HFFc6 (cell line): Measurements from ENCODE around the gene EIF5A. TPM values are rescaled to one million over a fixed set of nuclear protein-coding genes. Genes with fewer than 3 reads are reported as not detected.

Experiments used
- DNase-seq: peaks from one replicate; pipeline ENCODE4 v3.0.0-alpha.2; 2018
- H3K27ac Mint-ChIP-seq: 2 replicates; pipeline ENCODE4 v1.8.0; 2020; ENCODE audit warnings: mild to moderate bottlenecking, mixed read lengths
- H3K27me3 Mint-ChIP-seq: 2 replicates; pipeline ENCODE4 v1.8.0; 2021; ENCODE audit warnings: mild to moderate bottlenecking, moderate library complexity, mixed read lengths; ENCODE audit not compliant: insufficient read depth
- H3K36me3 Mint-ChIP-seq: 2 replicates; pipeline ENCODE4 v1.8.0; 2021; ENCODE audit warnings: low read depth, mixed read lengths
- H3K4me1 Mint-ChIP-seq: 2 replicates; pipeline ENCODE4 v1.8.0; 2020; ENCODE audit warnings: low read depth, mixed read lengths
- H3K4me3 Mint-ChIP-seq: 2 replicates; pipeline ENCODE4 v1.8.0; 2020; ENCODE audit warnings: mild to moderate bottlenecking, moderate library complexity, mixed read lengths
- H3K9me3 Mint-ChIP-seq: 2 replicates; pipeline ENCODE4 v1.8.0; 2020; ENCODE audit warnings: mild to moderate bottlenecking, mixed read lengths
- total RNA-seq, 6 experiments: library from RNA; stranded (reverse); fragmentation: NEBNext Ultra II Directional; extraction: Animal tissue kit (Norgen Biotek cat#: 25700); gene quantifications; 2 replicates in 1 of 6; 3 replicates in 5 of 6; pipeline ENCODE4 v1.2.3, GENCODE V29; 2021
- TF ChIP-seq, protein P1 (sequence below): fragments of 200-600 bp; sonication (generic); IDR thresholded peaks from 2 replicates; pipeline ENCODE4 v1.5.0; 2021; ENCODE audit warnings: antibody characterized with exemption, mild to moderate bottlenecking

The EIF5A gene
- total RNA-seq, 6 experiments from 2014 or later = 1,011 to 1,116 (median 1,072) TPM

GRCh38 chr17:7279448-7279847 is 28.0 kb upstream of the EIF5A start:
- TF ChIP-seq, protein P1, sequence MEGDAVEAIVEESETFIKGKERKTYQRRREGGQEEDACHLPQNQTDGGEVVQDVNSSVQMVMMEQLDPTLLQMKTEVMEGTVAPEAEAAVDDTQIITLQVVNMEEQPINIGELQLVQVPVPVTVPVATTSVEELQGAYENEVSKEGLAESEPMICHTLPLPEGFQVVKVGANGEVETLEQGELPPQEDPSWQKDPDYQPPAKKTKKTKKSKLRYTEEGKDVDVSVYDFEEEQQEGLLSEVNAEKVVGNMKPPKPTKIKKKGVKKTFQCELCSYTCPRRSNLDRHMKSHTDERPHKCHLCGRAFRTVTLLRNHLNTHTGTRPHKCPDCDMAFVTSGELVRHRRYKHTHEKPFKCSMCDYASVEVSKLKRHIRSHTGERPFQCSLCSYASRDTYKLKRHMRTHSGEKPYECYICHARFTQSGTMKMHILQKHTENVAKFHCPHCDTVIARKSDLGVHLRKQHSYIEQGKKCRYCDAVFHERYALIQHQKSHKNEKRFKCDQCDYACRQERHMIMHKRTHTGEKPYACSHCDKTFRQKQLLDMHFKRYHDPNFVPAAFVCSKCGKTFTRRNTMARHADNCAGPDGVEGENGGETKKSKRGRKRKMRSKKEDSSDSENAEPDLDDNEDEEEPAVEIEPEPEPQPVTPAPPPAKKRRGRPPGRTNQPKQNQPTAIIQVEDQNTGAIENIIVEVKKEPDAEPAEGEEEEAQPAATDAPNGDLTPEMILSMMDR = no peak
- Mint-ChIP-seq H3K4me1 (no peaks in the 10 kb centered on the region; the same call in 1 of the 2 replicates), H3K27me3 (peaks cover 9% of the 10 kb centered on the region), H3K9me3 (no peaks in the 10 kb centered on the region), H3K27ac (no peak overlapping the region), H3K4me3 (no peak overlapping the region), H3K36me3 (no peaks in the 10 kb centered on the region)
- DNase-seq = no peak

DNA sequence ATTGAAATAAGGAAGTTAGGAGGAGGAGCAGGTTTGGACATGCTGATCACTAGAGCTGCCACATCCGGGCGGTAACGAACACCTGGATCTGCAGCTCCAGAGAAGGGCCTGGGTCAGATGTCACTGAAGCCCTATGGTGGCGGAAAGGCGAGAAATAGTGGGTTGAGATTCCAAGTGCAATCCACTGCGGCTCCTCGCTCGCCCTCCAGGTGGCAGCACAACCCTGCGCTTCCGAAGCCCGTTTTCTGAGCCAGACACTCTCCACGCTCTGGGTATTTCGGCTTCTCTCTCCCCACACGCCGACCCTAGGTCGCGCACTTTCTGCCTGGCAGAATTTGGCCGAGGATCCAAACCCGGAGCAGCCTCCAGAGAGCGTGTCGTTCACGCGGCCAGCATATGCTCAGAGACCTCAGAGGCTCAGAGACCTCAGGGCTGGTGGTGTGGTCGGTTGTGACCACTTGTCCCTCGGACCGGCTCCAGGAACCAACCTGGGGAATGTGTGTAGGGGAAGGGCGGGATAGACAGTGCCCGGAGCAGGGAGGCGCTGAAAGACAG is 26.8 kb upstream of the EIF5A start:
- DNase-seq = peak; percentile 72
- H3K27ac Mint-ChIP-seq = peak overlapping the region; percentile 86

DNA sequence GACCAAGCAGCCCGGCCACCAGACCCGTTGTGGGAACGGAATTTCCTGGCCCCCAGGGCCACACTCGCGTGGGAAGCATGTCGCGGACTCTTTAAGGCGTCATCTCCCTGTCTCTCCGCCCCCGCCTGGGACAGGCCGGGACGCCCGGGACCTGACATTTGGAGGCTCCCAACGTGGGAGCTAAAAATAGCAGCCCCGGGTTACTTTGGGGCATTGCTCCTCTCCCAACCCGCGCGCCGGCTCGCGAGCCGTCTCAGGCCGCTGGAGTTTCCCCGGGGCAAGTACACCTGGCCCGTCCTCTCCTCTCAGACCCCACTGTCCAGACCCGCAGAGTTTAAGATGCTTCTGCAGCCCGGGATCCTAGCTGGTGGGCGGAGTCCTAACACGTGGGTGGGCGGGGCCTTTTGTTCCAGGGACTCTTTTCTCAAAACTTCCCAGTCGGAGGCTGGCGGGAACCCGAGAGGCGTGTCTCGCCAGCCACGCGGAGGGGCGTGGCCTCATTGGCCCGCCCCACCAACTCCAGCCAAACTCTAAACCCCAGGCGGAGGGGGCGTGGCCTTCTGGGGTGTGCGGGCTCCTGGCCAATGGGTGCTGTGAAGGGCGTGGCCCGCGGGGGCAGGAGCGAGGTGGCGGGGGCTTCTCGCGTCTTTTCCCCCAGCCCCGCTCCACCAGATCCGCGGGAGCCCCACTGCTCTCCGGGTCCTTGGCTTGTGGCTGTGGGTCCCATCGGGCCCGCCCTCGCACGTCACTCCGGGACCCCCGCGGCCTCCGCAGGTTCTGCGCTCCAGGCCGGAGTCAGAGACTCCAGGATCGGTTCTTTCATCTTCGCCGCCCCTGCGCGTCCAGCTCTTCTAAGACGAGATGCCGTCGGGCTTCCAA is 26.1 kb upstream of the EIF5A start, which contains the start of gene SLC2A4:
SLC2A4 (plus strand) TSS at position 645 of the 879 bp plus-strand sequence; CDS start at position 862, 217 bp downstream.
- DNase-seq = peak; percentile 90
- TF ChIP-seq, protein P1 = no peak

More for the DNA sequence above, 26.8 kb upstream of the EIF5A start:
- Mint-ChIP-seq H3K9me3 (no peaks in the 10 kb centered on the region), H3K4me3 (peak overlapping the region; percentile 90), H3K4me1 (no peaks in the 10 kb centered on the region; the same call in 1 of the 2 replicates), H3K36me3 (no peaks in the 10 kb centered on the region), H3K27me3 (peaks cover 18% of the 10 kb centered on the region)
- TF ChIP-seq, protein P1 = peak; percentile 96

DNA sequence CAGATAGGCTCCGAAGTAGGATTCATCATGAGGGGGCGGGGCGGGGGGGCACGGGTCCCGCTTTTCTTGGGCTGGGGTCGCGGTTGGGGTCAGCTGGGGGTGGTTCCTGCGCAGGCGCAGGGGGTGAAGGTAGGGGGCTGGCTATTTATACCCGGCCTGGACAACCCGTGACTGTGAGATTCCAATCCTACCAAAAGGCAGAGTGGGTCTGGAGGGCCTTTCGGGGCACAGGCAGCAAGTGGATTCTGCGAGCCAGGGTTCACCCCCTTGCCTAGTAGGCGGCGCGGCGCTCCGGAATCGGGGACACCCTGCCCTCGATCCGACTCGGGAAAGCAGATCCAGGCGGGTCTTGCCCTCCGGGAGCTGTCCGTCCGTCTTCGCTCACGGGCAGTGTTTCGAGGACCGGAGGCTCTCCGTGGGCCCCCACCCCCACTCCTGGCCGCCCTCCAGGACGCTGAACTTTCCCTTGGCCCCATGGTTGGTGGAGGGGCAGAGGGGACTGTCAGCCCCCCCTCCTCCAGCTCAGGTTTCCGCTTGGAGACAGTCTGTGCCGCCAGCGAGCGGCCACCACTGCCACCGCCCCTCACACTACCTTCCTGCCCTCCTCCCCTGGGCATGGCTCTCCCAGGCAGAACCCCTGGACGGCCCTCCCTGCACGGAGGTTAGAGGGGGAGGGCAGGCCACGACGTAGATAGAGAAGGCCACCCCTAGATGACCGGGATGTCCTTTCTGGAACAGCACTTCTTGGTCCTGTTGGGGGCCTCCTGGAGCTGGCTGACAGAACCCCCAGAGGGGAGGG is 25.3 kb upstream of the EIF5A start:
- Mint-ChIP-seq H3K4me3 (peak overlapping the region; percentile 90), H3K27me3 (peaks cover 27% of the 10 kb centered on the region), H3K27ac (no peak overlapping the region), H3K9me3 (no peaks in the 10 kb centered on the region), H3K4me1 (no peaks in the 10 kb centered on the region; the same call in 1 of the 2 replicates), H3K36me3 (no peaks in the 10 kb centered on the region)
- TF ChIP-seq, protein P1 = no peak
- DNase-seq = no peak

More for the DNA sequence above, 26.1 kb upstream of the EIF5A start, which contains the start of gene SLC2A4:
- peaks cover 25% of the 10 kb centered on the region for H3K27me3 Mint-ChIP-seq
- H3K36me3 Mint-ChIP-seq = no peaks in the 10 kb centered on the region
- peak within 1 kb of the TSS; percentile 86 for H3K27ac Mint-ChIP-seq
- no peaks in the 10 kb centered on the region for H3K9me3 Mint-ChIP-seq
- H3K4me1 Mint-ChIP-seq = no peaks in the 10 kb centered on the region; the same call in 1 of the 2 replicates
- H3K4me3 Mint-ChIP-seq = peak within 1 kb of the TSS; percentile 90

- Mint-ChIP-seq H3K27me3 (peaks cover 34% of the 10 kb centered on the region), H3K27ac (no peak overlapping the region), H3K4me3 (no peak overlapping the region; the same call in 1 of the 2 replicates), H3K4me1 (no peaks in the 10 kb centered on the region; the same call in 1 of the 2 replicates), H3K9me3 (no peaks in the 10 kb centered on the region), H3K36me3 (no peaks in the 10 kb centered on the region)
- no peak for DNase-seq
- TF ChIP-seq, protein P1 = no peak
These were observed 24.6 kb upstream of the EIF5A start for GRCh38 chr17:7282752-7283321.
